ENCODE measurements around the gene SAMD1.

- TF ChIP-seq, protein P1, sequence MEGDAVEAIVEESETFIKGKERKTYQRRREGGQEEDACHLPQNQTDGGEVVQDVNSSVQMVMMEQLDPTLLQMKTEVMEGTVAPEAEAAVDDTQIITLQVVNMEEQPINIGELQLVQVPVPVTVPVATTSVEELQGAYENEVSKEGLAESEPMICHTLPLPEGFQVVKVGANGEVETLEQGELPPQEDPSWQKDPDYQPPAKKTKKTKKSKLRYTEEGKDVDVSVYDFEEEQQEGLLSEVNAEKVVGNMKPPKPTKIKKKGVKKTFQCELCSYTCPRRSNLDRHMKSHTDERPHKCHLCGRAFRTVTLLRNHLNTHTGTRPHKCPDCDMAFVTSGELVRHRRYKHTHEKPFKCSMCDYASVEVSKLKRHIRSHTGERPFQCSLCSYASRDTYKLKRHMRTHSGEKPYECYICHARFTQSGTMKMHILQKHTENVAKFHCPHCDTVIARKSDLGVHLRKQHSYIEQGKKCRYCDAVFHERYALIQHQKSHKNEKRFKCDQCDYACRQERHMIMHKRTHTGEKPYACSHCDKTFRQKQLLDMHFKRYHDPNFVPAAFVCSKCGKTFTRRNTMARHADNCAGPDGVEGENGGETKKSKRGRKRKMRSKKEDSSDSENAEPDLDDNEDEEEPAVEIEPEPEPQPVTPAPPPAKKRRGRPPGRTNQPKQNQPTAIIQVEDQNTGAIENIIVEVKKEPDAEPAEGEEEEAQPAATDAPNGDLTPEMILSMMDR (IDR thresholded peaks at IDR 0.05), result no peak
- TF ChIP-seq POLR2A (IDR thresholded peaks at IDR 0.05), result no peak
These were observed 1.2 kb downstream of the SAMD1 start for GRCh38 chr19:14089412-14089661.

All from body of pancreas (tissue), 4 donors.